ENCODE data around the gene TALDO1.
"Not testable (repeated sequence)": the region's sequence is repeated elsewhere in the genome, so short reads cannot be mapped to it uniquely, and the experiment has no call there.

Gene TALDO1

GRCh38 chr11:737899-738298 is 9.4 kb upstream of the TALDO1 start:
- not testable (repeated sequence) for DNase-seq

GRCh38 chr11:742156-742546 is 5.1 kb upstream of the TALDO1 start:
- DNase-seq: no peak

GRCh38 chr11:742571-743201 is 4.6 kb upstream of the TALDO1 start:
- no peak for DNase-seq

- no peak for DNase-seq
Observed at GRCh38 chr11:745428-745827, 1.8 kb upstream of the TALDO1 start.

GRCh38 chr11:746289-747157 is 741 bp upstream of the TALDO1 start:
- no peak for DNase-seq

- no peak for DNase-seq
Observed at GRCh38 chr11:748007-748359, 719 bp downstream of the TALDO1 start.

GRCh38 chr11:749731-750130 is 2.5 kb downstream of the TALDO1 start:
- DNase-seq: no peak

DNA sequence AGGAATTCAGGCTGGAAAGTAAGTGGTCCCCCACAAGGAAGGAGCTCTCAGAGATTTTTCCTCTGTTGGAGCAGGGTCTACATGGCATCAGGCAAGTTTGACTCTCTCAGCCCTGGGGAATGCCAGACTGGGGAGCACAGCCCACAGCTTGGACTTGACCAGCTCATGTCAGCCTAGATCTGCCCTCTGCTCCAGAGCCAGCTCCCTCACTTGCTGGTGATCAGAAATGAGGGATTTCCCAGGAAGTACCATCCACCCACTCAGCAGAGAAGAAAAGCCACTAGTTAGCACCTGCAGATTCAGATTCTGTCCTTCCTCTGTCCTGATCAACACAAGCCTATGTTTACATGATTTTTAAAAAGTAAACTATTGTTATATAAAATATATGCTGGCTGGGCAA is 13.0 kb downstream of the TALDO1 start:
- DNase-seq: no peak

DNA sequence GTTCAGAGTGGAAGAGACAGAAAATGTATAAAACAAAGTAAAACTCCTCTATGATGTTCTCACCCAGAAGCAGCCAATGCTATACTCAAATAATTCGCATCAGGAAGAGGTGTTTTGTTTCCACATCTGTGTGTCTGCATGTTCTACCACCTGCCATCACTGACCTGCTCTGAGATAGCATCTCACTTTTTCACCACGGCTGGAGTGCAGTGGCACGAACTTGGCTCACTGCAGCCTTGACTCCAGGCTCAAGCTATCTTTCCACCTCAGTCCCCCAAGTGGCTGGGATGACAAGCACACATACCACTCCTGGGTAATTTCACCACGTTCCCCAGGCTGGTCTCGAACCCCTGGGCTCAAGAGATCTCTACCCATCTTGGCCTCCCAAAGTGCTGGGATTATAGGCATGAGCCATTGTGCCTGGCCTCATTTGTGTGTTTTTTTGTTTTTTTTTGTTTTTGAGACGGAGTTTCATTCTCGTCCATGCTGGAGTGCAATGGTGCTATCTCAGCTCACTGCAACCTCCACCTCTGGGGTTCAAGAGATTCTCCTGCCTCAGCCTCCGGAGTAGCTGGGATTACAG is 14.4 kb downstream of the TALDO1 start:
- no peak for DNase-seq

DNA sequence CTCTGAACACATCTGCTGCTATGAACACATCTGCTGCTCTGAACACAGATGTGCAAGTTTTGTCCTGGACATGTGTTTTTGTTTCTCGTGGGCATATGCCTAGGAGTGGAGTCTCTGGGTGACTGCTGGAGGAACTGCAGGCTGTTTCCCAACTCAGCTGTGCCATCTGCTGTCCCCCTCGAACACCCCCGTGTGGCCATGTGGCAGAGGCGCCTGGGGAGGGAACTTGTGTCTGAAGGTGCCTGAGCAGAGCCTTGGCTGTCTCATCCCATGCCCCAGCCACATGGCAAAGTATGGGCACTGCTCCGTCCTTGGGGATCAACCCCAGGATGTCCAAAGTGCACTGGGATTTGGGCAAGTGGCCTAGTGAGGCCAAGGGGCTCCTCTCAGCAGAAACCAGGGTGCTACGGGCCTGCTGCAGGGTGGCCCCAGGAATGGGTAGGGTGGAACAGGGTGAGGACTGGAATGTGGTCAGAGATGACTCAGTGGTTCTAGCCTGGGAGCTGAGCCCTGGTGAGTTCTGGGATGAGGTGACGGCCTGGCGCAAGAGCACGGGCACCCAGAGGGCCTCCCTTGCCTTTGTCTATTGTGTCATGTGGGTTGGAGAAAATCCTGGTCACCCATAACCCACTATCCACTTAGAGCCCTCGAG is 15.3 kb downstream of the TALDO1 start:
- no peak for DNase-seq

GRCh38 chr11:763073-763463 is 15.8 kb downstream of the TALDO1 start:
- no peak for DNase-seq

GRCh38 chr11:763549-764321 is 16.5 kb downstream of the TALDO1 start:
- DNase-seq: no peak

GRCh38 chr11:764322-765024 is 17.2 kb downstream of the TALDO1 start:
- DNase-seq: no peak

DNA sequence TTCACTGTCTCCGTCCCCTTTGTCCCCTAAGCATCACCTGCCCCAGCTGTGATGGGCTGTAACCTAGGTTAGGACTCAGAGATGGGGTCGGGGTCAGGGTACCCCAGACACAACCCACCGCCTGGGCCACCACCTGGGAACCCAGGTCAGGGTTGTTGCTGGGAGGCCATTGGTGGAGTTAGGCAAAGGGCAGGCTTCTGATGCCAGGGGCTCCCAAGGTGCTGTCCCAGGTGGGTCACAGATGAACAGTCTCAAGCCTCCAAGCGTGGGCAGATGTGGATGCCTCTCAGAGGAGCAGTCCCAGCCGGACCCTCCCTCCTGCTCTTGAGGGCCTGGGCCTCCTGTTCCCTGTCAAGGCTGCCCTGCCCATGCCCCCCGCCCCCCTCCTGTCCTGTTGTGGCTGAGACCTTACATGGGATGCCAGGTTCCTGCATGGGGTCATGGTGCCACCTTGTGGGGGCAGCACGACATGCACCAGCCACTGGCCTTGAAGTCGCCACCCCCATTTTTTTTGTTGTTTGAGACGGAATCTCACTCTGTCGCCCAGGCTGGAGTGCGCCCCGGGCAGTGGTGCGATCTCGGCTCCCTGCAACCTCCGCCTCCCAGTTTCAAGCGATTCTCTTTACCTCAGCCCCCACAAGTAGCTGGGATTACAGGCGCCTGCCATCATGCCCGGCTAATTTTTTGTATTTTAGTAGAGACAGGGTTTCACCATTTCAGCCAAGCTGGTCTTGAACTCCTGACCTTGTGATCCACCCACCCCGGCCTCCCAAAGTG is 17.9 kb downstream of the TALDO1 start:
- no peak for DNase-seq

- DNase-seq: no peak
Observed at GRCh38 chr11:765802-766091, 18.5 kb downstream of the TALDO1 start.

DNA sequence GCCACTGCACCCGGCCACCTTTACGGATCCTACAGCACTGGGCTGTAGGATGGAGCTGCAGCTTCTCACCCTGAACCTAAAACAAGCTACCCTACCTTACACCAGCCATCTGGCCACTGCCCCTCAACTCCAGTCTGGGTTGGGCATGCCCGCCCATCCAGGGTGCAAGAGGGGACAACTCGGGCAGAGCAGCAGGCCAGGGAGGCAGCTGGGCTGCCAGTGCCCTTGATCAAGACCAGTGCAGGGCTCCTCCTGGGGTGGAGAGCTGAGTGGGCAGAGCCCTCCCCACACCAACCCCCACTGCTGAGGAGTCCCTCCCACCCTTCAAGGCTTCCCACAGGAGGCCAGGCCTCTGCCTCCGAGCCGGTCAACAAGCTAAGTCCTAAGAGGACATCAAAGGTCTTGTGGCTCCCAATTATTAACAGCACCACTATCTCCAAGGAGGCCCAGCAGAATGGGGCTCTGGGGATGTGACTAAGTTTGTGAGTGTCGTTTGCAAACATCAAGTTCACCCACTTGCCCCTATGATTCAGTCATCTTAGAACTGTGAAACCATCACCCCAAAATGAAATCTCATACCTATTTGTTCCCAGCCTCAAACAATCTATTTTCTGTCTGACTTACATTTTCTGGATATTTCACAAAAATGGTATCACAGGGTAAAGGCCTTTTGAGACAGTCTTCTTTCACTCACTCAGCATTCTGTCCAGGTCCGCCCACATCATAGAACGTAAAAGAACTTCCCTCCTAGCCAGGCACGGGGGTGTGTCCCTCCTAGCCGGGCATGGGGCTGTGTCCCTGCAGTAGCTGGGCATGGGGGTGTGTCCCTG is 19.1 kb downstream of the TALDO1 start:
- no peak for DNase-seq

DNA sequence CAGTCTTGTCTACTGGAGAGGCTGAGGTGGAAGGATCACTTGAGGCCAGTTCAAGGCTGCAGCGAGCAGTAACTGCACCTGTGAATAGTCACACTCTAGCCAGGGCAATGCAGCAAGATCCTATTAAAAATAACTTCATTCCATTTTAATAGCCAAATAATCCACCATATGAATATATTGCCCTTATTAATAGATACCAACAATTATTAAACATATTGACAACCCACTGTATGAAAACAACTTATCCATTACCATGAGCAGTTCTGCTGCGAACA is 19.6 kb downstream of the TALDO1 start:
- DNase-seq: no peak

DNA sequence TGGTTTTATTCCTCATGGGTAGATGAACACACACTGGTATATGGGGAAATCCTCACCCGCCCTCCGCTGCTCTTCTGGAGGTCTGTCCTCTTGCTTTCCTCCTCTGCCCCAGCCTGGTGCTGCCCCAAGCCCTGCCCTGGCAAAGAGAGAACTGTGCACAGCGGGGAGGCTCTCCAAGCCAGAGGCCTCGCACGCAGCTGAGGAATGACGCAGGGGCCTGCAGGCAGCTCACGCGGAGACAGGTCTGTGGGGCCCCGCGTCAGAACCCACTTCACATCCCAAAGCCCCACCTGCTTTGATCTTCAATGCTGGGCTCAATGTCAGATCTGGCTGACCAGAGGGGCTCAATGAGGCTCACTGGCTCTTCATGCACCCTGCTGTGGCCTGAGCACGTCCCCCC is 20.0 kb downstream of the TALDO1 start:
- DNase-seq: no peak

DNA sequence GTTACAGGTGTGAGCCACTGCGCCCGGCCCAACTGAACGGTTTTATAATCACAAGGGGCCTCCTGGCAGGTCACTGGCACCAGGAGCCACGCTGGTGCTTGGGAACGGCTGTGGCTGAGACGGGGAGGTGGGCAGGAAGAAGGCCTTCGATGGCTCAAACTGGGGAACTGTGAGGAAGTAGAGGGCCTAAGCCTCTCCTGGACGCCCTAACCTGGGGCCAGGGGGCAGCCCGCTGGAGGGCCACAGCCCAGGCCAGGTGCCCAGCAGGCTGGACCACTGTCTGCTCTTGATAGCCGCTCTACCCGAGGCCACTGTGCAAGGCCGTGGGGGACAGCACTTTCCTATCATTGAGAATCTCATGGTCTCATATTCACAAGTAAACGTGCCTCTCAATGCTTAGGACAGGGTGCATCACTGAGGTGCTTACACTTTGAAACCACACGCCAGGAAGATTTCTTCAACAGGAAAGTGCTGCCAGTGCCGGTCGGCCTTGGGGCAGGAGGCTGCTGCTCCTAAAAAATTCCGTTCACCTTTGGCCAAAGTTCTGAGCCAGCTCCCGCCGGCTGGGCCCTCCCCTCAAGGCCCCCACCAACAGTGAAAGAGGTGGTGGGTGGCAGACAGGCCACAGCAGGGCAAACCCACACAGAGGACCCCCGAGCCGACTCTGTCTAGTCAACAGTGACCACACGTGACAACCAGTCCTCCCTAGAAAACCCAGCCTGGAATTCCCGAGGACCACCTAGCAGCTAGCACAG is 22.8 kb downstream of the TALDO1 start:
- no peak for DNase-seq
